Right hindlimb (tissue), 1 donor: ENCODE measurements around the gene EIF2S2.
A peak's percentile ranks its signal among the peaks of the same experiment; 100 is the strongest.

Experiments
- DNase-seq: peaks from one replicate; pipeline ENCODE4 v3.0.0-alpha.2; 2018

The EIF2S2 gene

DNA sequence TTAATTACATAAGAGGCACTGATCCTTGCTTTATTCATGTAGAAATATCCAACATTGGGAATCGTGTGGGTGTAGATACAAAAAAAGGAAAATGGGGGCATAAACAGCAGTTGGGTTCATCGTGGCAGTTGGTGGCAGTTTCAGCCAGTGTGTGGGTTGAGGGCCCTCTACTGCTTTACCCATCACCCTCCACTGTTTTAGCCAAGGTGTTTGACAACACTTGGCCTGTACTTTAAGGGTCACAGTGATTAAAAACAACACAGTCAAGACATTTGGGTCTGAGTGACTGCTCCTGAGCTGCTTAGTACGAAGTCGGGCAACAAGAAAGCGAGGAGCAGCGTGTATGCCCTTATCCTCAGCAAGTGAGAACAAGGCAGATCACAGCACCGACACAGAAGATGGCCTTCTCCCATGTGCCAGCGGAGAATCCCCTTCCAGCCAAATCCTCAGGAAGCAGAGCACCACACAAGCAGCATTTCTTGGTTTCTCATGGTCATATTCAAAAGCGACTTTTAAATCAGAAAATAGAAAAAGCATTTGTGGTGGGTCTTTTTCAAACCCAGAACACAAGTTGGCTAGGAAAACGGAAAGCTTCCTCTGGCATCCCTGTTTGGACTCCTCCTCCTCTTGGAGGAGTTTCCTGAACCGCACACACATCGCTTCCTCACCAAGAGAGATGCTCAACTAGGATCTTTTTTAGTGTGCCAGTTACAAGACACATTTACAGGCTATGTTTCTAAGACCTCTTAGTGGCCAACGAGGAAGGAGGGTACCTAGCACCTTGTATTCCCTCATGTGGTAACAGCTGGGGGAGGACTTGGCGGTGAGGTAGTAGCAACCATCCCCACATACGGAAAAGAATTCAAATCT is 23.5 kb downstream of the EIF2S2 start:
- no peak for DNase-seq

GRCh38 chr20:34085544-34086040 is 26.5 kb downstream of the EIF2S2 start:
- DNase-seq = no peak

GRCh38 chr20:34084227-34084923 is 27.7 kb downstream of the EIF2S2 start:
- no peak for DNase-seq

DNA sequence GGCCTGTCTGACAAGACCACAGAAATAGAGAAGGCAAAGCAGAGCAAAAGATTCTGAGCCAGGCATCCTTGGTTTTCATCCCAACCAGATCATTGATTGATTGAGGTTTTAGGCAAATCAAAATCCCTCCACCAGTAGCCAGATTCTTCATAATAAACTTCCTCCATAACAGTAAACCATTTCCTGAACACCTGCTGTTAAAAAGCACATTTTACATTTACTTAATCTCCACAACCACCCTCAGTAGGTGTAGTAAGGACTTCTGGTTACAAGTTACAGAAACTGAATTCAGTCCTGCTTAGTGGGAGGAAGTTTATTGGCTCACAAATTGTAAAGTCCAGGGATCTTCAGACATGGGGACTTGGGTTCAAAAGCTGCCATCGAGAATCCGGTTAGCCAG is 28.3 kb downstream of the EIF2S2 start:
- DNase-seq = no peak

DNA sequence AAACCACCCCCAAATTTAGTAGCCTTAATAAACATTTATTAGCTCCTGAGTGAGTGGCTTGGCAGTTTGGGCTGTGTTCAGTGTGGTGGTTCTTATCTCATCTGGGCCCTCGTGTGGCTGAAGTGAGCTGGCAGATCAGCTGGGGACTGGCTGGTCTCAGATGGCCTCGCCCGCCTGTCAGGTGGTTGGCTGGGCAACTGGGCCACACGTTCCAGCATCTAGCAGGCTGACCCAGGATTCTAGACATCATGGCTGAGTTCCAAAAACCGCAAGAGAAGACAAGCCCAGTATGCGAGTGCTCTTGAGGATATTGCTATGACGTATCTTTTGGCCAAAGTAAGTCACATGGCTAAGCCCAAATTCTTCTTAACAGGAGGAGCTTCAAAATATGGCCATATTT is 28.9 kb downstream of the EIF2S2 start:
- peak; percentile 41 for DNase-seq

GRCh38 chr20:34082232-34082887 is 29.7 kb downstream of the EIF2S2 start:
- DNase-seq = no peak

DNA sequence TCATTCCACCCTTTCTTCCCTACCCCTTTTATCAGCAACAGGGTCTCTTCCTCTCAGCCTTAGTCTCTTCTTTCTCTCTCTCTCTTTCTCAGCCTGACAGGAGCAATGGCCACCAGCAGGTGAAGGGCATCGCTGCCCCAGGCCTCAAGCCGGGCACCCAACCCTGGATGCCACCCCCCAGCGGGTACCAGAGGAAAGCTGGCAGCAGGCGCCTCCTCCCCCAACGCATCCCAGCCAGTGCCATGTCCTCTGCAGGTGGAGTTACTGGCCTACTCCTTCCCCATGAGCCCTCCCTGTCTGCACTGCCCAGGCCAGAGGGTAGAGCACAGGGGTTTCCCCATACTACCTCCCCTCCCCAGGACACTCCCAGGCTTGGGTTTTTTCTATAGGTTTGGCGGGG is 32.2 kb downstream of the EIF2S2 start:
- DNase-seq = no peak

GRCh38 chr20:34078540-34078939 is 33.5 kb downstream of the EIF2S2 start:
- DNase-seq = no peak

DNA sequence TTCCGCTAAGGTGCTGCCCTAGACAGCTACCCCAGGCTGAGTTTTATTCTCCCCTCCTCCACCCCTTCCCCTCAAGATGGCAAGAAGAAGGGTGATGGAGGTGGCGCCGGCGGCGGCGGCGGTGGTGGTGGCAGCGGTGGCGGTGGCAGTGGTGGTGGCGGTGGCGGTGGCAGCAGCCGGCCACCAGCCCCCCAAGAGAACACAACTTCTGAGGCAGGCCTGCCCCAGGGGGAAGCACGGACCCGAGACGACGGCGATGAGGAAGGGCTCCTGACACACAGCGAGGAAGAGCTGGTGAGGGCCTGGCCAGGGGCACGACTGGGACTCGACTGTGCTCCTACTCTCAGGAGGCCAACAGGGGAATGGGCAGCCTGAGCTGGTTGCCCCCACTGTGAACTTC is 35.1 kb downstream of the EIF2S2 start:
- DNase-seq = no peak

DNA sequence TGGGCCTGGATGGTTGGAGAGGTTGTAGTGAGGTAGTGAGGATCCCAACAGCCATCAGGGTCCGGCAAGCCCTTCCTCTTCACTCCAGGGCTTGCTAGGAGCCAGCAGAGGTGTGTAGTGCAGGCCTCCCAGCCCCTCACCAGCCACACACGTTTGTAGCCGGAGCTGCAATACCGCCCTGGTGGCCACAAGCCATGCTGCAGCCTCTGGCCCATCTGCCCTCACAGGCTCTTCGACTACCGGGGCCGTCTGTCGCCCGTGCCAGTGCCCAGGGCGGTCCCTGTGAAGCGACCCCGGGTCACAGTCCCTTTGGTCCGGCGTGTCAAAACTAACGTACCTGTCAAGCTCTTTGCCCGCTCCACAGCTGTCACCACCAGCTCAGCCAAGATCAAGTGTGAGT is 36.4 kb downstream of the EIF2S2 start:
- no peak for DNase-seq

DNA sequence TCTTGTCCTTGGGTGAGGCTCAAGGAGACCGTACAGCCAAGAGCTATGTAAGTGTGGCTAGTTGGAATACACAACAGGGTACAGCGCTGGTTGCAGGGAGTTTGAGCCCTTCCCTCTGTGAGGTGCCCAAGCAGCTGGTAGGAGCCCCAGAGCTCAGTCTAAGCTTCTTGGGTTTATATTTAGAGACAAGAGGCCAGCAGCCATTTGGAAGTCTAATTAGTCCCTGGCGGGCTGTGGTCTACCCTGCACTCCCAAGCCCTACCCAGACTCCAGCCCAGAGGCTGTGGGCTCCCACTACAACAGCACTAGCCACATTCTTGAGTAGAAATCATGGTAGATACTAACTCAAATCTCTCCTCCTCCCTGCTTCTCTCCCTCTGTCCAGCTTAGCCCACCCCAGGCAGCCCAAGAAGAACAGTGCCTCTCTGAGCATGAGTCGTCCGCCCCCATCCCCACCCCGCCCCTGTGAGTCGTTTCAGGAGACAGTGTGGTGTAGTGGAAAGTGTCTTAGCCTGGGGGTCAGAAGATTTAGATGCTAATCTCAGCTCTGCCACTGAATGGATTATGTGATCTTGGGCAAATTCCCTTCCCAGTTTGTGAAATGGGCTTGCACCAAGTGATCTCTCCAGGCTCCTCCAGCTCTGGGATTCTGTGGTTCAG is 37.8 kb downstream of the EIF2S2 start:
- no peak for DNase-seq

GRCh38 chr20:34072778-34073177 is 39.3 kb downstream of the EIF2S2 start:
- DNase-seq = no peak

DNA sequence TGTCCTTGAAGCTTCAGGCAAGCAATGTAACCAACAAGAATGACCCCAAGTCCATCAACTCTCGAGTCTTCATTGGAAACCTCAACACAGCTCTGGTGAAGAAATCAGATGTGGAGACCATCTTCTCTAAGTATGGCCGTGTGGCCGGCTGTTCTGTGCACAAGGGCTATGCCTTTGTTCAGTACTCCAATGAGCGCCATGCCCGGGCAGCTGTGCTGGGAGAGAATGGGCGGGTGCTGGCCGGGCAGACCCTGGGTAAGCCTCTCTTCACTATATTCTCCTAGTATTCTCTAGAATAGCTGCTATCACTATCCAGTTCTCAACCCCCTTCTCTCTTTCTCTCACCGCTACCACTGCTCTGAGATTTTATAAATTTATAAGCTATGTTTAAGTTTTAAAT is 40.0 kb downstream of the EIF2S2 start:
- no peak for DNase-seq

- no peak for DNase-seq
These were observed 41.2 kb downstream of the EIF2S2 start for GRCh38 chr20:34070859-34071258.

DNA sequence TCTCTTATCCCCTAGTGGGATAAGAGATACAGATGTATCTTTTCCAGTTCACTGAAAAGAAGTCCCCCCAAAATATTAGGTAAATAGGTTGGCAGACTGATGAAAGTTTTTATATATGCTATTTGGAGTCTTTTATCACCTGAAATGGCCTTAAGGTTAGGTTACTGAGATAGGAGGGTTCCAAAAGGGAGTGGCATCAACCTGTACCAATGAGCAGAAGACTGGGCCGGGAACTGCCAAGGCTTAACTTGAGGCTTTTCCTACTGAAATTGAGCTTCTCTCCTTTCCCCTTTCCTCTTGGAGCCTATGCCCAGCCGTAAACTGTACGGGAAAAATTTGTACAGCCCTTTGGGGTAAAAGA is 42.0 kb downstream of the EIF2S2 start:
- DNase-seq = no peak

DNA sequence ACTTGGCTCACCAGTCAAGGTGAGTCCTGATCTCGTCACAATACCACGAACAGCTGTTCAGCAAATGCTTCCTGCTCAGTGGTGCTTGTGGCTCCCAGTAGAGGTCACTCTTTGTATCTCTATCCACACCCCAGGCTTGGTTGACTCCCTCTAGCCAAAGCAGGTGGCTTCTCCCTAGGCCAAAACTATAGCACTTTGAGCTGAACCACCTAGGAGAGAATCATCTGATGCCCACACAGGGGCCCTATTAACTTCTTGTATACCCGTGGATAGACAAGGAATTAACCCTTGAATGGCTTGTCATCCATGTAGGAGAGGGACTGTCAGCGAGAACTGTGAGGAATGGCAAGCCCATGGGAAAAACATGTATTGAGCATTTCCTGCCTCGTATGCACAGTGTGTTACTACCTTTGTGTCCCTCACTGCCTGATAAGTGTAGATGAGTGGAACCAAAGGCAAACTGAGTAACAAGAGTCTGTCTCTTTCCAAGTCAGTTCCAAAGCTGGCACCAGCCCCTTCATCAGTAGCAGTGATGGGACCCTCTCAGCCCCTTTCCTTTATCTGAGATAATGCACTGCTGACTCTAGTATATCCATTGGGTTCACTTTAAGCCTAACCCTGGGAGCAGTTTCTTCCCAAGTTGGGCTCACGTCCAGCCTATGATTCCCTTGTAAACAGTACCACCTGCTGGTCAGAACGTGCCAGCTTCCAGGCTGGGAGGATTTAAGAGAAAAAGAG is 42.5 kb downstream of the EIF2S2 start:
- peak; percentile 82 for DNase-seq

DNA sequence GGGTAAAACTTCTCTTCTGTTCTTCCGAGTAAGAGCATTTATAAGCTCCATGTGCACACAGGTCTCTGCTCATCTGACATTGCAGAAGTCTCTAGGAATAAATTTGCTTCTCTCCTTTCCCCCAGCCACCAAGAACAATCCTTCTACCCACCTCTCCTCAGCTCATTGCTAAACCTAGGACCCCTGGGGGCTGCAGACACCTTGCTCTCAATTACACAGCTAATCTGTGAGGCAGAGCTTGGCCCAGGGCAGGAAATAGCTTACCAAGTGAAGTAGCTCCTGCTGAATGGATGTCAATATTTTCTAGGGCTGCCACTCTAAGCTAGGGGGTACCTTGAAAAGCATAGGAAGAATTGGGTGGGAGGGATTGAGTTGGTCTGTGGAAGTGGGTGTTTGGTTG is 44.0 kb downstream of the EIF2S2 start:
- no peak for DNase-seq

DNA sequence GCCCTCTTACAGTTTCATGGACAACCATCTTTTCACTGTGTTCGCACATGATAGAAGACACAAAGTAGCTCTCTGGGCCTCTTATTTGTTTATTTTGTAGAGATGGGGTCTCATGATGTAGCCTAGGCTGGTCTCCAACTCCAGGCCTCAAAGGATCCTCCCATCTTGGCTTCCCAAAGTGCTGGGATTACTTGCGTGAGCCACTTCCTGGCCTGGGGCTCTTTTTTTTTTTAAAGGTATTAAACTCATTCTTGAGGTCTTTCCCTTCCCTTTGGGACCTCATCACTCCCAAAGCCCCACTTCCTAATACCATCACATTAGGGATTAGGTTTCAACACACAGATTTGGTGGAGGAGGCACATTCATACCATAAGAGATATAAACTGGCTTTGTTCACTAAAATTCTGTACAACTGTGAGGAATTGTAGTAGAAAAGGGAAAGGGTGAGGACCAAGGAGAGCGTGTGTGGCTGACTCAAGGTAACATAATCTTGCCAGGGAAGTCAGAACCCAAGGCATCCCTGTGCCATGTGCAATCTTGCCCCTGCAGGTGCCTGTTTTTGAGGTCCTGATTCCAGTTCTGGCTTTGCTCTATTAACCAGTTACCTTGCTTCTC is 45.5 kb downstream of the EIF2S2 start:
- DNase-seq = peak; percentile 49

DNA sequence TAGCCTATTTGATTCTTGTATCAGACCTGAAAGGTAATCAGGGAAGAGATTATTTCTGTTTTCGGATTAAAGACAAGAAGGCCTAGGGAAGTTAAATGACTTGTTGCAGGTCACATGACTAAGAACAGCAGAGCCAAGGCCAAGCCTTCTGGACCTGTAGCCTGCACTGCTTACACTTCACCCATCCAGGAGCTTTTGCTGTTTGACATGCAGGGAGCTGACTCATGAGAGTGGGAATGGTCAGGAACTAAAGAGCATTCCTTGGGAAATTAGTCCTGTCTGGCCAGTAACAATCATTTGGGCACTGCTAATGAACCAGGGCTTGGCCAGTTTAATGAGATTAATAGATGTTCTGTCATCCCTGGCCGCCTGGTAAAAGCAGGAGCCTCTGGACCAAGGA is 46.8 kb downstream of the EIF2S2 start:
- DNase-seq = no peak

- no peak for DNase-seq
These were observed 47.8 kb downstream of the EIF2S2 start for GRCh38 chr20:34064286-34064685.

DNA sequence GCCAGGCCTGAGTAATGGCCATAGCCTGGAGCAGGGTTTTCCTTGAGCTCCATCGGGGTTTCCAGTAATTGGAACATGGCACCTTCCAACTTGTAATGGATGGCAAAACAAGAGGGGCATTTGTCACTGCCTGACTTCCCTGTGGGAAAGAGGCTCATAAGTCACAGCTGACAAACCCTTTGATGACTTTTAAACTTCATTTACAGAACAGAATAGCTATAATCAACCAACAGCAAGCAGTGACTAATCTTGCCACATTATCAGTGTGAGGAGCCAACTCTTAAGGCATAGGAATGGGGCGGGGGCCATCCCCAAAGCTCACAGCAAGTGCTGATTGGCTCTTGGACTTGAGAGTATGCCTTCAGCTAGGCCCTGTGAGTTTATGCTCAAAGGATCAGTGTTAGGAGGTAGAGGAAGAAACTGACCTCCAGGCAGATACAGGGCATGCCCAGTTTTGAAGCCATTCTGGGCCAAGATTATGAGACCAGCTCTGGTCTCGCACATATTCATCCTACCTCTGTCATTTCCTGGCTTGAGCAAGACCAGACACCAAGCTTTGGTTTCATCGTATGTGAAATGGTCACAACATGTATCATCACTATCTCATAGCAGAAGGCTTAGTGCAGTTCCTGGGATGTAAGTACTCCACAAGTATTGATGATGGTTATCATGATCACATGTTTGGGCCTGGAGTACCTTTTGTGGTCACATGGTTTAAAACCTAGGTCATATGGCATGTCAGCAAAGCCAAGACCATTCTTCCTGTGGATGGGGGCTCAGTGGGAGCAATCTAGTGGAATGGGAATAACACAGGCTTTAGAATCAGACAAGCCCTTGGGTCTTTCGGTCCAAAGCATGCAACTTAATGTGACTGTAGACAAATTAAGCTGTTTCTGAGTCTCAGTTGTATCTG is 49.2 kb downstream of the EIF2S2 start:
- no peak for DNase-seq
